ENCODE data around the gene ACTN4.
"Not testable (repeated sequence)": the region's sequence is repeated elsewhere in the genome, so short reads cannot be mapped to it uniquely, and the experiment has no call there.

The ACTN4 gene

GRCh38 chr19:38759590-38760003, 112.1 kb downstream of the ACTN4 start:
- H3K27ac ChIP-seq: no peak overlapping the region
- TF ChIP-seq, protein P1, sequence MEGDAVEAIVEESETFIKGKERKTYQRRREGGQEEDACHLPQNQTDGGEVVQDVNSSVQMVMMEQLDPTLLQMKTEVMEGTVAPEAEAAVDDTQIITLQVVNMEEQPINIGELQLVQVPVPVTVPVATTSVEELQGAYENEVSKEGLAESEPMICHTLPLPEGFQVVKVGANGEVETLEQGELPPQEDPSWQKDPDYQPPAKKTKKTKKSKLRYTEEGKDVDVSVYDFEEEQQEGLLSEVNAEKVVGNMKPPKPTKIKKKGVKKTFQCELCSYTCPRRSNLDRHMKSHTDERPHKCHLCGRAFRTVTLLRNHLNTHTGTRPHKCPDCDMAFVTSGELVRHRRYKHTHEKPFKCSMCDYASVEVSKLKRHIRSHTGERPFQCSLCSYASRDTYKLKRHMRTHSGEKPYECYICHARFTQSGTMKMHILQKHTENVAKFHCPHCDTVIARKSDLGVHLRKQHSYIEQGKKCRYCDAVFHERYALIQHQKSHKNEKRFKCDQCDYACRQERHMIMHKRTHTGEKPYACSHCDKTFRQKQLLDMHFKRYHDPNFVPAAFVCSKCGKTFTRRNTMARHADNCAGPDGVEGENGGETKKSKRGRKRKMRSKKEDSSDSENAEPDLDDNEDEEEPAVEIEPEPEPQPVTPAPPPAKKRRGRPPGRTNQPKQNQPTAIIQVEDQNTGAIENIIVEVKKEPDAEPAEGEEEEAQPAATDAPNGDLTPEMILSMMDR (IDR thresholded peaks at IDR 0.05): no peak
- no peak for TF ChIP-seq ZFX (IDR thresholded peaks at IDR 0.05; ENCODE audit: borderline replicate concordance)

DNA sequence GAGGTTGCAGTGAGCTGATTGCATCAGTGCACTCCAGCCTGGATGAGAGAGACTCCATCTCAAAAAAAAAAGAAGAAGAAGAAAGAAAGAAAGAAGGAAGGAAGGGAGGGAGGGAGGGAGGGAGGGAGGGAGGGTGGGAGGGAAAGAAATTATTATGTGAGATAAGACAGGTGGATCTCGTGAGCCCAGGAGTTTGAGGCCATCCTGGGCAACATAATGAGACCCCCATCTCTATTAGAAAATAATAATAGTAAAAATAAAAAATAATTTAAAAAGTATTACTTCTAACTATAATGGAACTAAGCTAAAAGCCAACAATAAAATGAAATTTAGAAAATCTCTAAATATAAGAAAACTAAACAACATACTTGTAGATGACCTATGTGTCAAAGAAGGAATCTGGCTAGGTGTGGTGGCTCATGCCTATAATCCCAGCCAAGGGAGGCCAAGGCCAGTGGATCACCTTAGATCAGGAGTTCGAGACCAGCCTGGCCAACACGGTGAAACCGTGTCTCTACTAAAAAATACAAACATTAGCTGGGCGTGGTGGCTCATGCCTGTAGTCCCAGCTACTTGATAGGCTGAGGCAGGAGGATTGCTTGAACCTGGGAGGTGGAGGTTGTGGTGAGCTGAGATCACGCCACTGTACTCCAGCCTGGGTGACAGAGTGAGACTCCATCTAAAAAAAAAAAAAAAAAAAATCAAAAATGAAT, 113.5 kb downstream of the ACTN4 start:
- H3K27ac ChIP-seq: not testable (repeated sequence)

GRCh38 chr19:38761884-38762389, 114.5 kb downstream of the ACTN4 start:
- not testable (repeated sequence) for H3K27ac ChIP-seq

GRCh38 chr19:38763795-38764220, 116.4 kb downstream of the ACTN4 start:
- H3K27ac ChIP-seq: no peak overlapping the region
- TF ChIP-seq, protein P1 (IDR thresholded peaks at IDR 0.05): no peak
- no peak for TF ChIP-seq ZFX (IDR thresholded peaks at IDR 0.05; ENCODE audit: borderline replicate concordance)

DNA sequence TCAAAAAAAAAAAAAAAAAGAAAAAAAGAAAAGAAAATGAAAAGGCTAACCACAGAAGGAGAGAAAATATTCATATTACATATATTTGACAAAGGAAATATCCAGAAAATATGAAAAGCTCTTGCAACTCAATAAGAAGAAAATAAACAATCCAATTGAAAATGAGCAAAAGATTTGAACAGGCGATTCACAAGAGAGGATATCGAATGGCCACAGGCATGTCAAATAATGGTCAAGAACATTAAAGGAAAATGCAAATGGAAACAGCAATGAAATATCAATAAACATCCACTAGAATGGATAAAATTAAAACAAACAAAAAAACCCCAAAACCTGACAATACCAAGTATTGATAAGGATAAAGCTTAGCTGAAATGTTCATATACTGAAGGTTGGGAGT, 117.8 kb downstream of the ACTN4 start:
- TF ChIP-seq, protein P1 (IDR thresholded peaks at IDR 0.05): no peak
- TF ChIP-seq ZFX (IDR thresholded peaks at IDR 0.05; ENCODE audit: borderline replicate concordance): no peak
- no peak overlapping the region for H3K27ac ChIP-seq

GRCh38 chr19:38766276-38767047, 119.0 kb downstream of the ACTN4 start:
- no peak overlapping the region for H3K27ac ChIP-seq
- no peak for TF ChIP-seq ZFX (IDR thresholded peaks at IDR 0.05; ENCODE audit: borderline replicate concordance)
- TF ChIP-seq, protein P1 (IDR thresholded peaks at IDR 0.05): no peak

DNA sequence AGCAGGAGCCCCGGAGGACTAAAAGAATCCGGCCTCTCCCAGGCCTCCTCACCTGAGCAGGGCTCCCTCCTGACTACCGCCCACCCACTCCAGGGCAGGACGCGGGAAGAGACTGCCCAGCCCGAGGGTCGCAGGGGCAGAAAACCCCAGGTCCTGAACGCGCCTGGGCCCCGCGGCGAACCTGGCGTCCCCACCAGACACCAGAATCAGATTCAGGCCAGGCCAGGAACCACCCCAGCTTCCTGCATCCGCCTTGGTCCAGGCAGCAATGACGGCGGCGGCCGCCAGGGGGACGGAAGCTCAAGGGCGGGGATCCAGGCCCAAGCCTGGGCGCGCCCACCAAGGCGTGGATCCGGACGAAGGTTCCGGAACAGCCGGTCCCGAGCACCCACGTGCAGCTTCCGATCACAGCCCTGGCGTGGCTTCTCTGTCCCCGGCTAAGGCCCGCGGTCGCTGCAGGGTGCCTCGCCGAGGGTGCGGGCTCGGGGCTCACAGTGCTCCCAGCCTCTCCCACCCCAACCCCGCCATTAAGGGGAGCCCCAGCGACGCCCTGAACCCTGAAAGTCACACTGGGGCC, 122.3 kb downstream of the ACTN4 start:
- TF ChIP-seq, protein P1 (IDR thresholded peaks at IDR 0.05): peak; percentile 34
- TF ChIP-seq ZFX (IDR thresholded peaks at IDR 0.05; ENCODE audit: borderline replicate concordance): no peak
- no peak overlapping the region for H3K27ac ChIP-seq

GRCh38 chr19:38770228-38770948, 122.9 kb downstream of the ACTN4 start:
- not testable (repeated sequence) for H3K27ac ChIP-seq

DNA sequence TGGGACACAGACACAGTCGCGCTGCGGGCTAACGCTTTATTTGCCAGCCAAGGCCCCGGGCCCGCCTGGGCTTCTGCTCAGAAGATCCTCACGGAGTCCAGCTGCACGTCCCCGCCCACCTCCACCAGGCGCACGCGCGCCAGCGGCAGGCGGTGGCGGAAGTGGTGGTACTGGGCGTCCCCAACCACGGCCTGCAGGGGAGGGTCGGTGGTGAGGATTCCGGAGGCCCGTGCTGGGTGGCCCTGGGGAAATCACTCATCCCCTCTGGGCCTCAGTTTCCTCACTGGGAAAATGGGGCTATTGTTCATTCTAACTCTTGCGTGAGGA, 123.5 kb downstream of the ACTN4 start:
- H3K27ac ChIP-seq: not testable (repeated sequence)

DNA sequence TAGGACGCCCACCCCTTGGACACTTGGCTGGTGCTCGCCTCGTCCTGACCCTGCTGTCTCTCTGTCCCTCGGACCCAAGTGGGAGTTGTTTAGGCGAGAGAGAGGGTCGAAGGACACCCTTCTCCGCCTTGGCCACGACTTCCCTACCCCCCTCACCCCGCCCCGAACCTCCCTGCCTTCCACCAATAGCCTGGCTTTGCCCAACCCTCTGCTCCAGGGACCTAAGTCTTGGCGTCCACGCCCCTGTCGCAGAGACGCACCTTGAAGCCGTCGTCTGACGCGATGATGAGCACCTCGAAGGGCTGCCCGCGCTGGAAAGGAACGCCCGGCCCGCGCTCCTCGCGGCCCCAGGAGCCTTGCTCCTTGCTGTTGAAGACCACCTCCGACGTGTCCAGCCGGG, 124.1 kb downstream of the ACTN4 start:
- not testable (repeated sequence) for H3K27ac ChIP-seq
